ENCODE data around the gene USP6NL.

The USP6NL gene

GRCh38 chr10:11479300-11479699 lies 132.2 kb downstream of the USP6NL start:
- H3K79me2 ChIP-seq (ENCODE audit: insufficient read depth, low read length) = no peaks in the 10 kb centered on the region
- no peaks in the 10 kb centered on the region for H4K20me1 ChIP-seq (ENCODE audit: insufficient read depth, low read length)
- no peak for DNase-seq
- TF ChIP-seq CTCF (IDR thresholded peaks at IDR 0.05; ENCODE audit: borderline replicate concordance, extremely low read depth, low read length, poor library complexity, severe bottlenecking) = no peak
- no peaks in the 10 kb centered on the region for H3K9me3 ChIP-seq (ENCODE audit: insufficient read depth, low read length, severe bottlenecking)
- H3K36me3 ChIP-seq (ENCODE audit: insufficient read depth, low read length) = peaks cover 31% of the 10 kb centered on the region
- H3K27me3 ChIP-seq (ENCODE audit: insufficient read depth, low read length, poor library complexity) = no peaks in the 10 kb centered on the region
- no peak; the same call in 2 of the 3 replicates for ATAC-seq (ENCODE audit: insufficient read depth, low read depth)
- no peaks in the 10 kb centered on the region; the same call in 1 of the 2 replicates for H3K4me1 ChIP-seq (ENCODE audit: insufficient read depth, low read length)
- H3K4me2 ChIP-seq (ENCODE audit: insufficient read depth, low read length) = no peak overlapping the region
- H3K27ac ChIP-seq (ENCODE audit: low read length) = no peak overlapping the region
- no peak overlapping the region for H3K4me3 ChIP-seq (ENCODE audit: low read depth in 1 of 2, low read length in 2 of 2)
- no peak overlapping the region for H2AFZ ChIP-seq (ENCODE audit: low read depth, low read length)
- no peak overlapping the region for H3K9ac ChIP-seq (ENCODE audit: low read depth, low read length)

GRCh38 chr10:11478807-11479206 lies 132.6 kb downstream of the USP6NL start:
- no peaks in the 10 kb centered on the region for H3K9me3 ChIP-seq (ENCODE audit: insufficient read depth, low read length, severe bottlenecking)
- ATAC-seq (ENCODE audit: insufficient read depth, low read depth) (no peak), DNase-seq (no peak)
- H2AFZ ChIP-seq (ENCODE audit: low read depth, low read length) = no peak overlapping the region
- no peaks in the 10 kb centered on the region; the same call in 1 of the 2 replicates for H3K4me1 ChIP-seq (ENCODE audit: insufficient read depth, low read length)
- peaks cover 29% of the 10 kb centered on the region for H3K36me3 ChIP-seq (ENCODE audit: insufficient read depth, low read length)
- H3K27me3 ChIP-seq (ENCODE audit: insufficient read depth, low read length, poor library complexity) = no peaks in the 10 kb centered on the region
- H3K27ac ChIP-seq (ENCODE audit: low read length) = no peak overlapping the region
- no peaks in the 10 kb centered on the region for H4K20me1 ChIP-seq (ENCODE audit: insufficient read depth, low read length)
- no peak overlapping the region for H3K4me3 ChIP-seq (ENCODE audit: low read depth in 1 of 2, low read length in 2 of 2)
- no peak overlapping the region for H3K4me2 ChIP-seq (ENCODE audit: insufficient read depth, low read length)
- TF ChIP-seq CTCF (IDR thresholded peaks at IDR 0.05; ENCODE audit: borderline replicate concordance, extremely low read depth, low read length, poor library complexity, severe bottlenecking) (no peak), EZH2 (IDR thresholded peaks at IDR 0.05; ENCODE audit: borderline replicate concordance, low read depth, low read length, severe bottlenecking) (no peak)
- H3K9ac ChIP-seq (ENCODE audit: low read depth, low read length) = no peak overlapping the region
- no peaks in the 10 kb centered on the region for H3K79me2 ChIP-seq (ENCODE audit: insufficient read depth, low read length)

- Histone ChIP-seq H4K20me1 (ENCODE audit: insufficient read depth, low read length) (no peaks in the 10 kb centered on the region), H3K4me1 (ENCODE audit: insufficient read depth, low read length) (no peaks in the 10 kb centered on the region; the same call in 1 of the 2 replicates), H3K9me3 (ENCODE audit: insufficient read depth, low read length, severe bottlenecking) (no peaks in the 10 kb centered on the region), H3K9ac (ENCODE audit: low read depth, low read length) (no peak overlapping the region), H2AFZ (ENCODE audit: low read depth, low read length) (no peak overlapping the region), H3K27me3 (ENCODE audit: insufficient read depth, low read length, poor library complexity) (no peaks in the 10 kb centered on the region), H3K4me3 (ENCODE audit: low read depth in 1 of 2, low read length in 2 of 2) (no peak overlapping the region), H3K4me2 (ENCODE audit: insufficient read depth, low read length) (no peak overlapping the region), H3K79me2 (ENCODE audit: insufficient read depth, low read length) (no peaks in the 10 kb centered on the region), H3K27ac (ENCODE audit: low read length) (no peak overlapping the region), H3K36me3 (ENCODE audit: insufficient read depth, low read length) (peaks cover 19% of the 10 kb centered on the region)
- ATAC-seq (ENCODE audit: insufficient read depth, low read depth) (no peak), DNase-seq (no peak)
- TF ChIP-seq EZH2 (IDR thresholded peaks at IDR 0.05; ENCODE audit: borderline replicate concordance, low read depth, low read length, severe bottlenecking) (no peak), CTCF (IDR thresholded peaks at IDR 0.05; ENCODE audit: borderline replicate concordance, extremely low read depth, low read length, poor library complexity, severe bottlenecking) (no peak)
Observed at GRCh38 chr10:11475831-11476434, 135.5 kb downstream of the USP6NL start.

All from DND-41 (cell line).